Uterus (tissue), 4 donors: ENCODE measurements around the gene RNF130. TPM values are rescaled to one million over a fixed set of nuclear protein-coding genes. Genes with fewer than 3 reads are reported as not detected.

Source experiments
- DNase-seq, 2 donors: peaks; one replicate each; pipeline ENCODE4 v3.0.0-alpha.2; 2019 to 2020
- H3K27ac ChIP-seq, 2 donors: fragments of 200-600 bp; sonication (generic); 1 replicate in 1 of 2; 2 replicates in 1 of 2; pipeline ENCODE4 v1.5.1; 2016 to 2018
- H3K27me3 ChIP-seq, 2 donors: fragments of 200-600 bp; sonication (generic); one replicate each; pipeline ENCODE4 v1.5.1; 2018 to 2019; ENCODE audit warnings: control low read depth in 1 of 2
- H3K36me3 ChIP-seq, 2 donors: fragments of 200-600 bp; sonication (generic); one replicate each; pipeline ENCODE4 v1.5.1; 2019; ENCODE audit warnings: control low read depth in 1 of 2
- H3K4me1 ChIP-seq, 2 donors: fragments of 200-600 bp; sonication (generic); one replicate each; pipeline ENCODE4 v1.5.1; 2018 to 2019; ENCODE audit warnings: control low read depth in 1 of 2
- H3K4me3 ChIP-seq, 2 donors: fragments of 200-600 bp; sonication (generic); 1 replicate in 1 of 2; 2 replicates in 1 of 2; pipeline ENCODE4 v1.5.1; 2018 to 2019; ENCODE audit warnings: mild to moderate bottlenecking in 1 of 2
- H3K9me3 ChIP-seq, 2 donors: fragments of 200-600 bp; sonication (generic); one replicate each; pipeline ENCODE4 v1.5.1; 2019; ENCODE audit warnings: control low read depth in 1 of 2
- CTCF ChIP-seq, 4 experiments: fragments of 200-600 bp in 2 of 4; fragments of 450-650 bp in 2 of 4; sonication (generic) in 2 of 4; IDR thresholded peaks; one replicate each; pipeline ENCODE4 v1.5.1; 2016 to 2019; ENCODE audit warnings: antibody characterized with exemption in 4 of 4, mild to moderate bottlenecking in 2 of 4, moderate library complexity in 1 of 4
- POLR2A ChIP-seq, 2 donors: fragments of 450-650 bp; IDR thresholded peaks; one replicate each; pipeline ENCODE4 v1.6.1; 2016; ENCODE audit warnings: antibody characterized with exemption in 2 of 2, mild to moderate bottlenecking in 1 of 2, moderate library complexity in 1 of 2
- intact Hi-C: fragments of 100-400 bp; cut with DNase I; formaldehyde crosslinking; loops from one replicate; pipeline ENCODE4 v1.15.1; 2023; ENCODE audit warnings: low total_unique reads
- total RNA-seq, 4 donors: library from RNA; depleted of rRNA in 3 of 4; stranded (reverse); fragments of >200 nt in 3 of 4; gene quantifications; one replicate each; pipeline versions ENCODE4 v1.1.0 to v1.2.4, GENCODE V29; 2014 to 2023
- donor health status: DM: yes; HTN: yes; CAD: no.

Gene RNF130
- total RNA-seq, 4 donors from 2014 or later: 53.8 to 119 (median 85.8) TPM

- Histone ChIP-seq H3K4me3 (no peak overlapping the region), H3K27ac (no peak overlapping the region), H3K4me1 (no peaks in the 10 kb centered on the region), H3K27me3 (no peaks in the 10 kb centered on the region), H3K9me3 (no peaks in the 10 kb centered on the region), H3K36me3 (no peaks in the 10 kb centered on the region)
- intact Hi-C loops: no loop called here
- no peak for TF ChIP-seq CTCF (IDR thresholded peaks at IDR 0.05)
- TF ChIP-seq POLR2A (IDR thresholded peaks at IDR 0.05): no peak
- no peak for DNase-seq
Measured at GRCh38 chr5:179912951-179913350, 158.6 kb downstream of the RNF130 start.

GRCh38 chr5:179912386-179912785 is 159.2 kb downstream of the RNF130 start:
- intact Hi-C loops: no loop called here
- no peak overlapping the region for H3K4me3 ChIP-seq
- H3K27me3 ChIP-seq: no peaks in the 10 kb centered on the region
- TF ChIP-seq POLR2A (IDR thresholded peaks at IDR 0.05): no peak
- no peak for TF ChIP-seq CTCF (IDR thresholded peaks at IDR 0.05)
- no peaks in the 10 kb centered on the region for H3K9me3 ChIP-seq
- H3K27ac ChIP-seq: no peak overlapping the region
- no peaks in the 10 kb centered on the region for H3K36me3 ChIP-seq
- DNase-seq: no peak
- H3K4me1 ChIP-seq: no peaks in the 10 kb centered on the region

GRCh38 chr5:179909224-179909623 is 162.3 kb downstream of the RNF130 start:
- peaks cover 0 to 8% of the 10 kb centered on the region in 2 donors for H3K4me1 ChIP-seq
- no peak for DNase-seq
- no peaks in the 10 kb centered on the region for H3K36me3 ChIP-seq
- TF ChIP-seq POLR2A (IDR thresholded peaks at IDR 0.05) (no peak), CTCF (IDR thresholded peaks at IDR 0.05) (no peak)
- H3K27ac ChIP-seq: no peak overlapping the region
- H3K27me3 ChIP-seq: no peaks in the 10 kb centered on the region
- intact Hi-C loops: no loop called here
- no peak overlapping the region for H3K4me3 ChIP-seq
- no peaks in the 10 kb centered on the region for H3K9me3 ChIP-seq

GRCh38 chr5:179908528-179908927 is 163.0 kb downstream of the RNF130 start:
- Histone ChIP-seq H3K9me3 (no peaks in the 10 kb centered on the region), H3K4me3 (no peak overlapping the region), H3K4me1 (peaks cover 0 to 8% of the 10 kb centered on the region in 2 donors), H3K36me3 (no peaks in the 10 kb centered on the region), H3K27me3 (no peaks in the 10 kb centered on the region), H3K27ac (peak overlapping the region; percentile 77 to 82)
- no peak for DNase-seq
- intact Hi-C loops: no loop called here
- TF ChIP-seq POLR2A (IDR thresholded peaks at IDR 0.05) (no peak), CTCF (IDR thresholded peaks at IDR 0.05) (no peak)

GRCh38 chr5:179907556-179908324 is 163.8 kb downstream of the RNF130 start, which contains the start of gene TBC1D9B:
TBC1D9B (minus strand) TSS chr5:179907897; CDS start chr5:179907821, 76 bp downstream.
- H3K27ac ChIP-seq: peak within 1 kb of the TSS; percentile 77 to 82
- peaks cover 0 to 8% of the 10 kb centered on the region in 2 donors for H3K4me1 ChIP-seq
- no peaks in the 10 kb centered on the region for H3K36me3 ChIP-seq
- intact Hi-C loops: no loop called here
- no peaks in the 10 kb centered on the region for H3K27me3 ChIP-seq
- peak within 1 kb of the TSS; percentile 46 to 61 for H3K4me3 ChIP-seq
- DNase-seq: peak; percentile 65 to 77
- no peaks in the 10 kb centered on the region for H3K9me3 ChIP-seq
- TF ChIP-seq CTCF (IDR thresholded peaks at IDR 0.05) (peak in 3 of 4 experiments; percentile 52 to 86 (median 71)), POLR2A (IDR thresholded peaks at IDR 0.05) (no peak)
